Lung (tissue), 12 donors: ENCODE results near the gene MYO5B. TPM values are rescaled to one million over a fixed set of nuclear protein-coding genes. Genes with fewer than 3 reads are reported as not detected.

Experiments used
- ATAC-seq: fragments of 200-7000 bp; cut with Tn5 transposase; one replicate; pipeline ENCODE4 v1.9.1; 2020; ENCODE audit warnings: moderate number of reproducible peaks; ENCODE audit not compliant: insufficient read depth, low FRiP score
- DNase-seq, 3 donors: peaks; one replicate each; pipeline ENCODE4 v3.0.0-alpha.2; 2013 to 2017
- H3K27ac ChIP-seq, 2 donors: one replicate each; pipeline ENCODE4 v1.5.1; 2013; ENCODE audit warnings: mild to moderate bottlenecking in 2 of 2, moderate library complexity in 2 of 2, control low read depth in 1 of 2, inconsistent platforms in 1 of 2, low read depth in 1 of 2, low read length in 1 of 2
- H3K27me3 ChIP-seq, 3 donors: one replicate each; pipeline ENCODE4 v1.5.1; 2013; ENCODE audit warnings: low read length in 2 of 3; ENCODE audit not compliant: control insufficient read depth in 3 of 3, insufficient read depth in 3 of 3
- H3K36me3 ChIP-seq, 4 donors: one replicate each; pipeline ENCODE4 v1.5.1; 2013; ENCODE audit warnings: low read length in 4 of 4, mild to moderate bottlenecking in 1 of 4, moderate library complexity in 1 of 4; ENCODE audit not compliant: control insufficient read depth in 4 of 4, insufficient read depth in 4 of 4
- H3K4me1 ChIP-seq, 5 donors: one replicate each; pipeline ENCODE4 v1.5.1; 2013; ENCODE audit warnings: low read length in 5 of 5, mild to moderate bottlenecking in 2 of 5, moderate library complexity in 1 of 5; ENCODE audit not compliant: control insufficient read depth in 5 of 5, insufficient read depth in 5 of 5
- H3K4me3 ChIP-seq: one replicate; pipeline ENCODE4 v1.5.1; 2013; ENCODE audit warnings: mild to moderate bottlenecking, control low read depth, moderate library complexity
- H3K9ac ChIP-seq, 2 donors: one replicate each; pipeline ENCODE4 v1.5.1; 2013; ENCODE audit warnings: low read length in 2 of 2, control low read depth in 1 of 2; ENCODE audit not compliant: insufficient read depth in 1 of 2
- H3K9me3 ChIP-seq, 4 donors: one replicate each; pipeline ENCODE4 v1.5.1; 2013; ENCODE audit warnings: low read length in 3 of 4, mild to moderate bottlenecking in 1 of 4, moderate library complexity in 1 of 4; ENCODE audit not compliant: control insufficient read depth in 4 of 4, insufficient read depth in 3 of 4
- CTCF ChIP-seq: IDR thresholded peaks from 2 replicates; pipeline ENCODE4 v1.5.1; 2012; ENCODE audit warnings: mild to moderate bottlenecking; ENCODE audit errors: control extremely low read depth, extremely low read depth
- WGBS, 2 donors: extraction: QIAGEN DNeasy Blood & Tissue Kit; methylation state at CpG; one replicate each; pipeline ENCODE4 v1.1.7; 2013; 5-methylcytosine and 5-hydroxymethylcytosine counted together
- polyA plus RNA-seq, 2 donors: library from polyadenylated mRNA; stranded (reverse); fragments of 200-250 nt; gene quantifications; one replicate each; pipeline ENCODE4 v1.2.1, GENCODE V29; 2013
- total RNA-seq, 2 donors: library from RNA; depleted of rRNA in 1 of 2; stranded (reverse); fragments of >200 nt in 1 of 2; gene quantifications; one replicate each; pipeline ENCODE4 v1.2.1, GENCODE V29; 2014 to 2021
- donor health status: control.
- donor health status: control.
- donor health status: Bipolar disorder and iron deficiency.
- donor health status: healthy.
- donor health status: DM: yes; HTN: yes; CAD: no.

Gene MYO5B
- total and polyA plus RNA-seq, 4 donors = 9.7 to 25.6 (median 19.7) TPM

- no peak for TF ChIP-seq CTCF
- H3K27me3 ChIP-seq = no peaks in the 10 kb centered on the region
- 91 to 92% methylated on average over 4 of the region's 4 CpGs for WGBS, 2 donors
- H3K9ac ChIP-seq = no peak overlapping the region
- DNase-seq (no peak), ATAC-seq (no peak)
- no peaks in the 10 kb centered on the region for H3K9me3 ChIP-seq
- H3K27ac ChIP-seq = no peak overlapping the region
- H3K4me3 ChIP-seq = no peak overlapping the region
- H3K36me3 ChIP-seq = no peaks in the 10 kb centered on the region
- H3K4me1 ChIP-seq = peaks cover 0 to 6% (median 0%) of the 10 kb centered on the region in 5 donors
These were observed 224.6 kb downstream of the MYO5B start for GRCh38 chr18:49970319-49970718.

GRCh38 chr18:49968644-49969309, 226.2 kb downstream of the MYO5B start:
- H3K9ac ChIP-seq = no peak overlapping the region
- TF ChIP-seq CTCF = no peak
- H3K27me3 ChIP-seq = no peaks in the 10 kb centered on the region
- ATAC-seq (no peak), DNase-seq (peak in 2 of 3 donors; percentile 9 to 41)
- H3K4me3 ChIP-seq = no peak overlapping the region
- no peak overlapping the region for H3K27ac ChIP-seq
- WGBS, 2 donors = 80 to 84% methylated on average over 5 of the region's 5 CpGs
- no peaks in the 10 kb centered on the region for H3K36me3 ChIP-seq
- no peaks in the 10 kb centered on the region for H3K9me3 ChIP-seq
- peaks cover 0 to 6% (median 0%) of the 10 kb centered on the region in 5 donors for H3K4me1 ChIP-seq

- Histone ChIP-seq H3K27me3 (no peaks in the 10 kb centered on the region), H3K27ac (no peak overlapping the region), H3K4me3 (no peak overlapping the region), H3K9me3 (no peaks in the 10 kb centered on the region), H3K9ac (no peak overlapping the region), H3K4me1 (peaks cover 0 to 6% (median 0%) of the 10 kb centered on the region in 5 donors), H3K36me3 (no peaks in the 10 kb centered on the region)
- TF ChIP-seq CTCF = no peak
- WGBS, 2 donors = 86 to 88% methylated on average over 7 of the region's 7 CpGs
- DNase-seq (no peak), ATAC-seq (no peak)
These were observed 227.2 kb downstream of the MYO5B start for GRCh38 chr18:49967636-49968313.
